WI38 (cell line): ENCODE results near the gene RIN3.

Source experiments
- H3K4me3 ChIP-seq: 2 replicates; pipeline ENCODE4 v1.5.1; 2011; ENCODE audit warnings: low read depth, mild to moderate bottlenecking, control low read depth, low read length
- CTCF ChIP-seq: IDR thresholded peaks from 2 replicates; pipeline ENCODE4 v1.5.1; 2012; ENCODE audit warnings: low read depth, mild to moderate bottlenecking, control low read depth, low read length

The RIN3 gene

GRCh38 chr14:92501891-92502351, 11.7 kb upstream of the RIN3 start:
- no peak for TF ChIP-seq CTCF

GRCh38 chr14:92502541-92503286, 10.9 kb upstream of the RIN3 start:
- TF ChIP-seq CTCF = no peak
- H3K4me3 ChIP-seq = no peak overlapping the region

More at GRCh38 chr14:92501891-92502351, 11.7 kb upstream of the RIN3 start:
- H3K4me3 ChIP-seq = no peak overlapping the region

- no peak for TF ChIP-seq CTCF
- H3K4me3 ChIP-seq = no peak overlapping the region
Observed at GRCh38 chr14:92503756-92504491, 9.7 kb upstream of the RIN3 start.

GRCh38 chr14:92505826-92506225, 7.8 kb upstream of the RIN3 start:
- no peak for TF ChIP-seq CTCF
- no peak overlapping the region for H3K4me3 ChIP-seq

- H3K4me3 ChIP-seq = no peak overlapping the region
- no peak for TF ChIP-seq CTCF
Observed at GRCh38 chr14:92506231-92506630, 7.3 kb upstream of the RIN3 start.

- no peak overlapping the region for H3K4me3 ChIP-seq
- no peak for TF ChIP-seq CTCF
Observed at GRCh38 chr14:92507174-92507768, 6.3 kb upstream of the RIN3 start.

- TF ChIP-seq CTCF = no peak
- no peak overlapping the region for H3K4me3 ChIP-seq
Observed at GRCh38 chr14:92510972-92511371, 2.6 kb upstream of the RIN3 start.
